ENCODE results near the gene NUP133. TPM values are rescaled to one million over a fixed set of nuclear protein-coding genes. Genes with fewer than 3 reads are reported as not detected.

Gene NUP133
- total and polyA plus RNA-seq, 2 of the 4 experiments (the other 2 are of a cell fraction) = 13.4 to 30.5 TPM

- Histone ChIP-seq H3K4me3 (ENCODE audit: insufficient read depth, low read depth, low read length) (no peak overlapping the region), H3K4me2 (ENCODE audit: low read depth, low read length) (no peak overlapping the region), H2BK5ac (ENCODE audit: low read depth, low read length, poor library complexity, severe bottlenecking) (no peak overlapping the region), H3K4me1 (ENCODE audit: control insufficient read depth, insufficient read depth, low read length) (no peaks in the 10 kb centered on the region), H2BK120ac (ENCODE audit: low read depth, low read length) (no peak overlapping the region), H3K79me1 (ENCODE audit: low read depth in 1 of 2, low read length in 2 of 2) (no peaks in the 10 kb centered on the region), H3K9me1 (ENCODE audit: insufficient read depth, low read length) (no peaks in the 10 kb centered on the region; the same call in 1 of the 2 replicates), H2BK20ac (ENCODE audit: low read depth, low read length) (no peak overlapping the region), H3K36me3 (ENCODE audit: control insufficient read depth, insufficient read depth, low read length) (peaks cover 14% of the 10 kb centered on the region; the same call in 1 of the 2 replicates), H2AK9ac (replicated peaks; ENCODE audit: low read depth, low read length, poor library complexity) (no peak overlapping the region), H4K20me1 (ENCODE audit: insufficient read depth, low read length) (no peaks in the 10 kb centered on the region), H3K27me3 (ENCODE audit: control insufficient read depth, insufficient read depth, low read length) (no peaks in the 10 kb centered on the region), H3K18ac (ENCODE audit: low read depth, low read length) (no peak overlapping the region), H4K91ac (ENCODE audit: insufficient read depth, low read depth, low read length) (no peak overlapping the region), H2AFZ (replicated peaks; ENCODE audit: low read length, poor library complexity) (no peak overlapping the region), H3K23ac (ENCODE audit: low read depth, low read length) (no peak overlapping the region), H3K9ac (ENCODE audit: low read depth, low read length) (no peak overlapping the region), H3K56ac (ENCODE audit: extremely low read depth, insufficient read depth, low read length) (no peak overlapping the region), H3K9me3 (ENCODE audit: control insufficient read depth, insufficient read depth, low read length) (no peaks in the 10 kb centered on the region), H2AK5ac (ENCODE audit: low read depth, low read length) (no peak overlapping the region), H3K14ac (replicated peaks; ENCODE audit: low read depth, low read length) (no peak overlapping the region), H3K4ac (ENCODE audit: low read depth, low read length) (no peak overlapping the region), H4K5ac (ENCODE audit: low read depth, low read length) (no peak overlapping the region), H2BK15ac (ENCODE audit: low read depth, low read length) (no peak overlapping the region), H4K8ac (ENCODE audit: low read depth in 2 of 2, low read length in 2 of 2) (no peak overlapping the region), H3K27ac (ENCODE audit: insufficient read depth, low read length) (no peak overlapping the region)
- in situ Hi-C loops (cut with MboI; ENCODE audit: low sequenced_read_pairs) = no loop called here
- TF ChIP-seq SMC3 (IDR thresholded peaks at IDR 0.05; ENCODE audit: low read depth, low read length) (no peak), BHLHE40 (IDR thresholded peaks at IDR 0.05; ENCODE audit: low read depth, low read length) (no peak), MXI1 (IDR thresholded peaks at IDR 0.05; ENCODE audit: borderline replicate concordance, low read depth, low read length) (no peak), USF2 (IDR thresholded peaks at IDR 0.05; ENCODE audit: low read depth, low read length) (no peak), NFE2L2 (IDR thresholded peaks at IDR 0.05; ENCODE audit: low read depth, low read length) (no peak), RFX5 (IDR thresholded peaks at IDR 0.05; ENCODE audit: low read depth, low read length) (no peak), FOS (IDR thresholded peaks at IDR 0.05; ENCODE audit: low read depth, low read length) (no peak), CEBPB (IDR thresholded peaks at IDR 0.05; ENCODE audit: low read depth, low read length) (no peak), ELK1 (IDR thresholded peaks at IDR 0.05; ENCODE audit: borderline replicate concordance, low read depth, low read length) (no peak), CHD1 (IDR thresholded peaks at IDR 0.05; ENCODE audit: low read depth, low read length) (no peak), POLR2A (IDR thresholded peaks at IDR 0.05; ENCODE audit: low read depth, low read length) (no peak), MAZ (IDR thresholded peaks at IDR 0.05; ENCODE audit: borderline replicate concordance, low read depth, low read length) (no peak)
- intact Hi-C loops (cut with micrococcal nuclease) = loop anchor here (10.0 kb wide), 1 partner anchor 334 kb away; no protein-coding TSS in a partner anchor
- dilution Hi-C loops (cut with HindIII; ENCODE audit: low sequenced_read_pairs, unreplicated experiment) = no loop called here
- no peak for ATAC-seq (ENCODE audit: low read depth)
- BruUV-seq (replicated peaks) = no TSS peak
- ChIA-PET POLR2A (ENCODE audit: unreplicated experiment) (no interaction called here), CTCF (no interaction called here)
- WGBS, 2 experiments (ENCODE audit: extremely low coverage in 2 of 2, insufficient read length in 1 of 2) = no CpG with 5 or more reads among the region's 7 CpGs
- DNase-seq = no peak
These were observed 59.8 kb downstream of the NUP133 start for GRCh38 chr1:229448354-229448753.
